ENCODE results near the gene POU2F1.

DNA sequence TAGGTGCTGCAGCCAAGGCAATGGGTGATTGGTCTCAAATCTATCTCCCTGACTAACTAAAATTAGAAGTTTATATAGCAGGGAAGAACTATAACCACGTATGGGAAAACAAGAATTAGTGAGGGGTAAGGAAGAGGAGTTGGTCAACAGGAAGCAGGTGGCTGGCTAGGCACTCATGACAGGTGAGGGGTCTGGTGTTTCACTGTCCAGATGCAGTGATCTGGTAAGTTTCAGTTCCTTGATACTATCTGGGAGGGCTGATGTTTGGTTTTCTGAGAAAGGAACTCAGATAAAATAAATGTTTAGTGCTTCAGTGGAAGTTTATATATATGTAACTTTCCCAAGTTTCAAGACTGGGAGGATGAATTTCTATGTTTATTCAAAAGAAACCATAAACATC lies 11.6 kb upstream of the POU2F1 start:
- TF ChIP-seq, protein P1, sequence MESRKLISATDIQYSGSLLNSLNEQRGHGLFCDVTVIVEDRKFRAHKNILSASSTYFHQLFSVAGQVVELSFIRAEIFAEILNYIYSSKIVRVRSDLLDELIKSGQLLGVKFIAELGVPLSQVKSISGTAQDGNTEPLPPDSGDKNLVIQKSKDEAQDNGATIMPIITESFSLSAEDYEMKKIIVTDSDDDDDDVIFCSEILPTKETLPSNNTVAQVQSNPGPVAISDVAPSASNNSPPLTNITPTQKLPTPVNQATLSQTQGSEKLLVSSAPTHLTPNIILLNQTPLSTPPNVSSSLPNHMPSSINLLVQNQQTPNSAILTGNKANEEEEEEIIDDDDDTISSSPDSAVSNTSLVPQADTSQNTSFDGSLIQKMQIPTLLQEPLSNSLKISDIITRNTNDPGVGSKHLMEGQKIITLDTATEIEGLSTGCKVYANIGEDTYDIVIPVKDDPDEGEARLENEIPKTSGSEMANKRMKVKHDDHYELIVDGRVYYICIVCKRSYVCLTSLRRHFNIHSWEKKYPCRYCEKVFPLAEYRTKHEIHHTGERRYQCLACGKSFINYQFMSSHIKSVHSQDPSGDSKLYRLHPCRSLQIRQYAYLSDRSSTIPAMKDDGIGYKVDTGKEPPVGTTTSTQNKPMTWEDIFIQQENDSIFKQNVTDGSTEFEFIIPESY (IDR thresholded peaks at IDR 0.05), result no peak
- no peak for TF ChIP-seq YY1 (IDR thresholded peaks at IDR 0.05)
- TF ChIP-seq, protein P2, sequence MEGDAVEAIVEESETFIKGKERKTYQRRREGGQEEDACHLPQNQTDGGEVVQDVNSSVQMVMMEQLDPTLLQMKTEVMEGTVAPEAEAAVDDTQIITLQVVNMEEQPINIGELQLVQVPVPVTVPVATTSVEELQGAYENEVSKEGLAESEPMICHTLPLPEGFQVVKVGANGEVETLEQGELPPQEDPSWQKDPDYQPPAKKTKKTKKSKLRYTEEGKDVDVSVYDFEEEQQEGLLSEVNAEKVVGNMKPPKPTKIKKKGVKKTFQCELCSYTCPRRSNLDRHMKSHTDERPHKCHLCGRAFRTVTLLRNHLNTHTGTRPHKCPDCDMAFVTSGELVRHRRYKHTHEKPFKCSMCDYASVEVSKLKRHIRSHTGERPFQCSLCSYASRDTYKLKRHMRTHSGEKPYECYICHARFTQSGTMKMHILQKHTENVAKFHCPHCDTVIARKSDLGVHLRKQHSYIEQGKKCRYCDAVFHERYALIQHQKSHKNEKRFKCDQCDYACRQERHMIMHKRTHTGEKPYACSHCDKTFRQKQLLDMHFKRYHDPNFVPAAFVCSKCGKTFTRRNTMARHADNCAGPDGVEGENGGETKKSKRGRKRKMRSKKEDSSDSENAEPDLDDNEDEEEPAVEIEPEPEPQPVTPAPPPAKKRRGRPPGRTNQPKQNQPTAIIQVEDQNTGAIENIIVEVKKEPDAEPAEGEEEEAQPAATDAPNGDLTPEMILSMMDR (IDR thresholded peaks at IDR 0.05; ENCODE audit: low read depth, low read length, missing input control), result no peak
- no peak for TF ChIP-seq JUND (IDR thresholded peaks at IDR 0.05)
- TF ChIP-seq, protein P3, sequence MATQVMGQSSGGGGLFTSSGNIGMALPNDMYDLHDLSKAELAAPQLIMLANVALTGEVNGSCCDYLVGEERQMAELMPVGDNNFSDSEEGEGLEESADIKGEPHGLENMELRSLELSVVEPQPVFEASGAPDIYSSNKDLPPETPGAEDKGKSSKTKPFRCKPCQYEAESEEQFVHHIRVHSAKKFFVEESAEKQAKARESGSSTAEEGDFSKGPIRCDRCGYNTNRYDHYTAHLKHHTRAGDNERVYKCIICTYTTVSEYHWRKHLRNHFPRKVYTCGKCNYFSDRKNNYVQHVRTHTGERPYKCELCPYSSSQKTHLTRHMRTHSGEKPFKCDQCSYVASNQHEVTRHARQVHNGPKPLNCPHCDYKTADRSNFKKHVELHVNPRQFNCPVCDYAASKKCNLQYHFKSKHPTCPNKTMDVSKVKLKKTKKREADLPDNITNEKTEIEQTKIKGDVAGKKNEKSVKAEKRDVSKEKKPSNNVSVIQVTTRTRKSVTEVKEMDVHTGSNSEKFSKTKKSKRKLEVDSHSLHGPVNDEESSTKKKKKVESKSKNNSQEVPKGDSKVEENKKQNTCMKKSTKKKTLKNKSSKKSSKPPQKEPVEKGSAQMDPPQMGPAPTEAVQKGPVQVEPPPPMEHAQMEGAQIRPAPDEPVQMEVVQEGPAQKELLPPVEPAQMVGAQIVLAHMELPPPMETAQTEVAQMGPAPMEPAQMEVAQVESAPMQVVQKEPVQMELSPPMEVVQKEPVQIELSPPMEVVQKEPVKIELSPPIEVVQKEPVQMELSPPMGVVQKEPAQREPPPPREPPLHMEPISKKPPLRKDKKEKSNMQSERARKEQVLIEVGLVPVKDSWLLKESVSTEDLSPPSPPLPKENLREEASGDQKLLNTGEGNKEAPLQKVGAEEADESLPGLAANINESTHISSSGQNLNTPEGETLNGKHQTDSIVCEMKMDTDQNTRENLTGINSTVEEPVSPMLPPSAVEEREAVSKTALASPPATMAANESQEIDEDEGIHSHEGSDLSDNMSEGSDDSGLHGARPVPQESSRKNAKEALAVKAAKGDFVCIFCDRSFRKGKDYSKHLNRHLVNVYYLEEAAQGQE (IDR thresholded peaks at IDR 0.05), result no peak
- TF ChIP-seq EGR1 (IDR thresholded peaks at IDR 0.05; ENCODE audit: low read depth in 2 of 2), result no peak
- TF ChIP-seq, protein P4, sequence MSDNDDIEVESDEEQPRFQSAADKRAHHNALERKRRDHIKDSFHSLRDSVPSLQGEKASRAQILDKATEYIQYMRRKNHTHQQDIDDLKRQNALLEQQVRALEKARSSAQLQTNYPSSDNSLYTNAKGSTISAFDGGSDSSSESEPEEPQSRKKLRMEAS (IDR thresholded peaks at IDR 0.05), result no peak
- TF ChIP-seq TAF1 (conservative IDR thresholded peaks at IDR 0.05), result no peak
- no peak for TF ChIP-seq NR2F2 (IDR thresholded peaks at IDR 0.05)
- no peak for TF ChIP-seq RAD21 (IDR thresholded peaks at IDR 0.05)
